GM12878 (cell line): ENCODE results near the gene MVK. TPM values are rescaled to one million over a fixed set of nuclear protein-coding genes. Genes with fewer than 3 reads are reported as not detected.

Source experiments
- ATF2 ChIP-seq: IDR thresholded peaks from 2 replicates; pipeline ENCODE4 v1.6.1; 2012; ENCODE audit warnings: low read length, inconsistent platforms
- BCLAF1 ChIP-seq: fragments of 450-650 bp; IDR thresholded peaks from 2 replicates; pipeline ENCODE4 v1.6.1; 2017; ENCODE audit warnings: antibody characterized with exemption, mild to moderate bottlenecking, moderate library complexity
- PAX8 ChIP-seq: fragments of 450-650 bp; IDR thresholded peaks from 2 replicates; pipeline ENCODE4 v1.6.1; 2017; ENCODE audit warnings: mild to moderate bottlenecking, moderate library complexity
- RELB ChIP-seq: fragments of 450-650 bp; IDR thresholded peaks from 2 replicates; pipeline ENCODE4 v1.6.1; 2017; ENCODE audit warnings: low read depth, mild to moderate bottlenecking, moderate library complexity
- ZNF24 ChIP-seq: fragments of 450-650 bp; IDR thresholded peaks from 2 replicates; pipeline ENCODE4 v1.6.1; 2017; ENCODE audit warnings: antibody characterized with exemption, mild to moderate bottlenecking
- polyA plus RNA-seq, 11 experiments: library from polyadenylated mRNA; depleted of rRNA in 4 of 11; unstranded in 6 of 11; stranded (reverse) in 5 of 11; fragments of >200 nt; fragmentation: Nextera tagmentation in 4 of 11; fragmentation: Illumina TruSeq in 1 of 11; extraction: Ambion mirVana in 4 of 11; extraction: Trizol in 1 of 11; gene quantifications; 1 replicate in 1 of 11; 2 replicates in 10 of 11; pipeline versions ENCODE4 v1.2.1 to v1.2.3, GENCODE V29; 2011 to 2016; ENCODE audit warnings: inconsistent platforms in 2 of 11, missing spikeins in 2 of 11, low read depth in 1 of 11
- total RNA-seq, 4 experiments: library from RNA; depleted of rRNA in 3 of 4; stranded (reverse); fragments of >200 nt in 3 of 4; fragmentation: Illumina TruSeq in 1 of 4; extraction: Trizol in 1 of 4; gene quantifications; 2 replicates each; pipeline versions ENCODE4 v1.2.1 to v1.2.3, GENCODE V29; 2013 to 2021

MVK gene
- total and polyA plus RNA-seq, 10 of the 15 experiments (the other 5 are each of a cell fraction or from before 2014, with no cell fraction given) = 0.24 to 46.7 (median 31.9) TPM

- TF ChIP-seq BCLAF1 (no peak), PAX8 (no peak), ATF2 (no peak), ZNF24 (no peak), RELB (no peak)
- TF ChIP-seq, all 136 proteins: peak for 0
Observed at GRCh38 chr12:109555431-109556315, 17.9 kb upstream of the MVK start (continued).
